Adipocyte (in vitro differentiated cells): ENCODE data around the gene TLK1.

Experiments
- DNase-seq: peaks from one replicate; pipeline ENCODE4 v3.0.0-alpha.2; 2015; ENCODE audit warnings: low read depth
- H3K27me3 ChIP-seq: replicated peaks from 2 replicates; pipeline ENCODE4 v1.7.0; 2013; ENCODE audit warnings: mild to moderate bottlenecking, low read length, moderate library complexity; ENCODE audit not compliant: control insufficient read depth, insufficient read depth
- H3K36me3 ChIP-seq: 2 replicates; pipeline ENCODE4 v1.7.0; 2013; ENCODE audit warnings: low read length, mild to moderate bottlenecking, moderate library complexity; ENCODE audit not compliant: control insufficient read depth, insufficient read depth, severe bottlenecking
- H3K4me1 ChIP-seq: 2 replicates; pipeline ENCODE4 v1.7.0; 2013; ENCODE audit warnings: mild to moderate bottlenecking, low read length, moderate library complexity; ENCODE audit not compliant: control insufficient read depth, insufficient read depth
- H3K4me3 ChIP-seq: 2 replicates; pipeline ENCODE4 v1.7.0; 2013; ENCODE audit warnings: mild to moderate bottlenecking, low read length, moderate library complexity
- H3K9ac ChIP-seq: 2 replicates; pipeline ENCODE4 v1.7.0; 2013; ENCODE audit warnings: mild to moderate bottlenecking, low read length, moderate library complexity
- H3K9me3 ChIP-seq: 2 replicates; pipeline ENCODE4 v1.7.0; 2013; ENCODE audit warnings: mild to moderate bottlenecking, low read length, moderate library complexity; ENCODE audit not compliant: control insufficient read depth

Gene TLK1

DNA sequence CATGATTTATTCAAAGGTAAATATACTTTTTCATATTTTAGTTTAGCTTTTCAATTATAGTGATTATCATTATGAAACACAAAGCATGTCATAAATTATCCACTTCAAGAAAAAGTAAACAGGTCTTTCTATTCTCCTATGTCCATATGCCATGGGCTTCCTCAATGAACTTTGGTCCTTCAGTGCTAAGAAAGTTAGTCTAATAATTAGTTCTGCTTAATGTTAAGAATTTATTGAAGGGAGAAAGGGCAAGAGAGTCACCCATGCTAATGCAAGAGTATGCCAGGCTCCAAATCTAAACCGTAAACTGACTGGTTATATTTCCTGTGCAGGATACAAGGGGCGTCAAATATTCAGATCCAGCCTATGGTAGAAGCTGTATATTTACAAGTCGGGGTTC is 135.5 kb downstream of the TLK1 start:
- no peak overlapping the region for H3K9ac ChIP-seq
- no peaks in the 10 kb centered on the region for H3K9me3 ChIP-seq
- peaks cover 15% of the 10 kb centered on the region for H3K4me1 ChIP-seq
- no peaks in the 10 kb centered on the region for H3K27me3 ChIP-seq
- H3K36me3 ChIP-seq, result peaks cover 44% of the 10 kb centered on the region
- no peak for DNase-seq
- no peak overlapping the region for H3K4me3 ChIP-seq

DNA sequence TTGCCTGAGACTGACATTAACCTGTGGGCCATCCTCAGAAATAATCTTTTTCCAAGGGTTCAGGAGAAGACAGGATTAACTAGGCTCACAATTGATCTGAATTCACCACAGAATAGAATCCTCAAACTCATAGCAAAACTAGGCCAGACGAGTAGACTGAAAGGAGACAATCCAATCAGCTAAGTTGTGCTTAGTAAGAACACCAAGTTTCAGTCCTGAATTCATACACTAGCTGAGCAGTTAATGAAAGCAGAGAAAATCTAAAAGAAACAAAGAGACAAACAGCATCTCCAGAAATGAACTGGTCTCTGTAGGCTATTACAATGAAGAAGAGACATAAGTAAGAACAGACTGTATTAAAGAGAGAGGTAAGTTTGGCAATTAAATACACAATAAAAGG is 142.2 kb downstream of the TLK1 start:
- Histone ChIP-seq H3K27me3 (no peaks in the 10 kb centered on the region), H3K4me3 (no peak overlapping the region), H3K36me3 (peaks cover 20% of the 10 kb centered on the region), H3K9me3 (no peaks in the 10 kb centered on the region), H3K9ac (no peak overlapping the region), H3K4me1 (peaks cover 31% of the 10 kb centered on the region)
- DNase-seq, result no peak

DNA sequence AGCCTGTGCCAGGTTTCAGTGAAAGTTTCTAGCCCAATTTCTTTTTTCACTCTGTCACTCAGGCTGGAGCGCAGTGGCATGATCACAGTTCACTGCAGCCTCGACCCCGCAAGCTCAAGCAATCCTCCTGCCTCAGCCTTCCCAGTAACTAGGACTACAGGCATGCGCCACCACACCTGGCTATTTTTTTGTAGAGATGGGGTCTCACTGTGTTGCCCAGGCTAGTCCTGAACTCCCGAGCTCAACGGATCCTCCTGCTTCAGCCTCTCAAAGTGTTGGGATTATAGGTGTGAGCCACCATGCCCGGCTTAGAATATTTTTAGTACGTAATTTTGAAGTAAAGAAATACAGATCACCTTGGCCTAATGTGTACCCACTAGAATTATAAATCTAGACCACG is 144.6 kb downstream of the TLK1 start:
- no peaks in the 10 kb centered on the region for H3K27me3 ChIP-seq
- H3K4me3 ChIP-seq, result no peak overlapping the region
- no peak overlapping the region for H3K9ac ChIP-seq
- no peaks in the 10 kb centered on the region for H3K9me3 ChIP-seq
- peaks cover 20% of the 10 kb centered on the region for H3K36me3 ChIP-seq
- peaks cover 23% of the 10 kb centered on the region for H3K4me1 ChIP-seq
- no peak for DNase-seq

DNA sequence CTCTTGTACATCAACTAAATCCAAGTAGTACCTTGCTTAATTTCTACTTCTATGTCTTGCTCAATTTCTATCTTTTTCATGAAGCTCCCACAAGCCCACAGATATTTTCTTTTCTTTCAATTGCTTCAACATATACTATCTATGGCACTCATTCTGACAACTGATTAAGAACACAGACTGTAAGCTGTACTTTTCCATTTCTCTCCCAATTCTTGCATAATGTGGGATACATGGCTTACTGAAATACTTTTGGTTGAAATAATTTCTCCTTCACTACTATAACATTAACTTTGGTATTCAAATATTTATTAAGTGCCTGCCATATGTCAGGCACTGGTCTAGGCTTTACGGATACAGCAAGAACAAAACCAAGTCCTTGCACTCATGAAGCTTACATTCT is 146.8 kb downstream of the TLK1 start:
- Histone ChIP-seq H3K9ac (no peak overlapping the region), H3K4me1 (peaks cover 17% of the 10 kb centered on the region), H3K9me3 (no peaks in the 10 kb centered on the region), H3K4me3 (no peak overlapping the region), H3K36me3 (peaks cover 35% of the 10 kb centered on the region), H3K27me3 (no peaks in the 10 kb centered on the region)
- DNase-seq, result peak; percentile 8

DNA sequence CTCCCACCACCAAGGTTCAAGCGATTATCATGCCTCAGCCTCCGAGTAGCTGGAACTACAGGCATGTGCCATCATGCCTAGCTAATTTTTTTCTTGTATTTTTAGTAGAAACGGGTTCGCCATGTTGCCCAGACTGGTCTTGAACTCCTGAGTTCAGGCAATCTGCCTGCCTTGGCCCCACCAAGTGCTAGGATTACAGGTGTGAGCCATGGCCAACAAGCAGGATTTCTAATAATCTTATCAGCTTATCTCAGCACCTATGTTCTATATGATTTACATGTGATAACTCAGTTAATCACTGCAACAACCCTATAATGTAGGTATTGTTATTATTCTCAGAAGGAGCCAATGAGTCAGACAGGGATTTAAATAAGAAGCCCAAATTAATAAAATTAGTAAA is 151.3 kb downstream of the TLK1 start:
- DNase-seq, result no peak
- Histone ChIP-seq H3K9me3 (no peaks in the 10 kb centered on the region), H3K36me3 (peaks cover 61% of the 10 kb centered on the region)

DNA sequence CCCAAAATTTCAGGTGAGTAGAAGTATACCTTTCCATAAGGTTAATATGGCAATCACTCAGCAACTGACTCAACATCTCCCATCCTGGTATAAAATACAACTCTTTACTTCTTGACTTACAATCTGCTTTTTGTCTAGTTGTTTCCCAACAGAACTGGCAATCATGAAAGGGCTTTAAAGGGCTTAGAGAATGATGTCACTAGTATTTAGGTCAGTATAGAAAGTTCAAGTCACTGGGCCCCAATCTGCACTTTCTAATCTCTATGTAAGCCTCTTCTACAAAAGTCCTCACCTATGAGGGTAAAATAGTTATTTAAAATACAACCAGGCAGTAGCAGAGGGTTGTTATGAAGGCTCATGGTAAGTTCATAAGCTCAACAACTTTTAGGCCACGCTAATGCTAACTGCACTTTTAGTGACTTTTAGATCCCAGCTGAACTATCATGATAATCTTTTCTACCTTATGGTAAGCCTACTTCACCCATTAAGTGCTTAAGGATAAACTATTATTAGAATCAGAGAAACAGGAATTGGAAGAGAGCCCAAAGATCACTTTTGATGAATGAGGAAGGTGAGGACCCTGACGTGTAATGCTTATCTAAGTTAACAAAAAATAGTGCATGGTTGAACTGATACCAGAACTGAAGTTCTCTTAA is 152.0 kb downstream of the TLK1 start:
- Histone ChIP-seq H3K27me3 (no peaks in the 10 kb centered on the region), H3K4me1 (peaks cover 2% of the 10 kb centered on the region), H3K36me3 (peaks cover 62% of the 10 kb centered on the region), H3K9me3 (no peaks in the 10 kb centered on the region), H3K9ac (no peak overlapping the region), H3K4me3 (no peak overlapping the region)
- peak; percentile 36 for DNase-seq

More for the DNA sequence above, 151.3 kb downstream of the TLK1 start:
- no peak overlapping the region for H3K4me3 ChIP-seq
- no peaks in the 10 kb centered on the region for H3K27me3 ChIP-seq
- no peak overlapping the region for H3K9ac ChIP-seq
- peaks cover 5% of the 10 kb centered on the region for H3K4me1 ChIP-seq

DNA sequence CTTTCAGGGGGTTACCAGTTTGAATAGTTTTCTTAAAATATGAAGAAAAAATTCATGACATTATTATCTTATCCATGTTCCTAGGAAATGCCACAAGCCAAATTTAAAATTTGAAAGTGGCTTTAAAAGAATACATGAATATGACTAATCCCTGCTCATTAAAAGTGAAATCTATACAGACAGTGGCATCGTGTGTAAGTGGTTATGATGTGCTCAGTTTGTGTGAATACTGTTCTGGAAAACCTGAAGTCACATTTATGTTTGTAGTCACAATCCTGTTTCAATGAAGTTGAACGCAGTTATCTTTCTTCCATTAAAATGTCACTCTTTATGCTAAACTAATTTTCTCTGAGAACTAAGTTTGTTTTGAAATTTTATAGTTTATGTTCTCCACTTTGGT is 155.9 kb downstream of the TLK1 start:
- no peaks in the 10 kb centered on the region for H3K9me3 ChIP-seq
- H3K9ac ChIP-seq, result no peak overlapping the region
- no peak for DNase-seq
- no peaks in the 10 kb centered on the region for H3K4me1 ChIP-seq
- H3K4me3 ChIP-seq, result no peak overlapping the region
- H3K36me3 ChIP-seq, result peaks cover 64% of the 10 kb centered on the region
- H3K27me3 ChIP-seq, result no peaks in the 10 kb centered on the region

DNA sequence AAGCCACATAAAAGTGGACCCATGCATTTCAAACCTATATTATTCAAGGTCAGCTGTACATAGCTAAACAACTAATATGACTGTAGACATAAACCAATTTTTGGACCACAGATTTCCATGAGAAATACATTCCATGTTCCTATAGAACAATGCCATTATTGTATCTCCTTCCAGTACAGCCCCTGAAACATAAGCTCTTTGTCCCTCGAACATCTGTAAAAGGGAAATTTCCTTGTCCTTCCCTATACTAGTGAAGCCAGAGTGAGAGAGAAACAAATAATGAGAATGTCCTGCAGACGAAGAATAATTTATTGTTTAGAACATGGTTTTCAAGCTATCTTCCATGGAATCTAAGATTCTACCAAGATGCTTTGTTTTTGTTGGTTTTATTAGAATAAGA is 156.3 kb downstream of the TLK1 start:
- H3K36me3 ChIP-seq, result peaks cover 60% of the 10 kb centered on the region
- no peak overlapping the region for H3K9ac ChIP-seq
- DNase-seq, result no peak
- no peak overlapping the region for H3K4me3 ChIP-seq
- no peaks in the 10 kb centered on the region for H3K27me3 ChIP-seq
- H3K9me3 ChIP-seq, result no peaks in the 10 kb centered on the region
- no peaks in the 10 kb centered on the region for H3K4me1 ChIP-seq

DNA sequence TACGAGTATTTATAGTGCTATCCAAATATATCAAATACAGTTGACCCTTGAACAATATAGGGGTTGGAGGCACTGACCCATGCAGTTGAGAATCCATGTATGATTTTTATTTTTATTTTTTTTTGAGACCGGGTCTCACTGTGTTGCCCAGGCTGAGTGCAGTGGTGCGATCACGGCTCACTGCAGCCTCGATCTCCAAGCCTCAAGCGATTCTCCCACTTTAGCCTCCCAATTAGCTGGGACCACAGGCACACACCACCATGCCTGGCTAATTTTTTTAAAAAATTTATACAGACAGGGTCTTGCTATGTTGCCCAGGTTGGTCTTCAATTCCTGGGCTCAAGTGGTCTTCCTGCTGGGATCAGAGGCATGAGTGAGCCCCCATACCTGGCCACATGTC is 161.0 kb downstream of the TLK1 start:
- no peak overlapping the region for H3K9ac ChIP-seq
- no peaks in the 10 kb centered on the region for H3K9me3 ChIP-seq
- DNase-seq, result no peak
- no peaks in the 10 kb centered on the region for H3K4me1 ChIP-seq
- no peak overlapping the region for H3K4me3 ChIP-seq
- no peaks in the 10 kb centered on the region for H3K27me3 ChIP-seq
- H3K36me3 ChIP-seq, result peaks cover 57% of the 10 kb centered on the region

DNA sequence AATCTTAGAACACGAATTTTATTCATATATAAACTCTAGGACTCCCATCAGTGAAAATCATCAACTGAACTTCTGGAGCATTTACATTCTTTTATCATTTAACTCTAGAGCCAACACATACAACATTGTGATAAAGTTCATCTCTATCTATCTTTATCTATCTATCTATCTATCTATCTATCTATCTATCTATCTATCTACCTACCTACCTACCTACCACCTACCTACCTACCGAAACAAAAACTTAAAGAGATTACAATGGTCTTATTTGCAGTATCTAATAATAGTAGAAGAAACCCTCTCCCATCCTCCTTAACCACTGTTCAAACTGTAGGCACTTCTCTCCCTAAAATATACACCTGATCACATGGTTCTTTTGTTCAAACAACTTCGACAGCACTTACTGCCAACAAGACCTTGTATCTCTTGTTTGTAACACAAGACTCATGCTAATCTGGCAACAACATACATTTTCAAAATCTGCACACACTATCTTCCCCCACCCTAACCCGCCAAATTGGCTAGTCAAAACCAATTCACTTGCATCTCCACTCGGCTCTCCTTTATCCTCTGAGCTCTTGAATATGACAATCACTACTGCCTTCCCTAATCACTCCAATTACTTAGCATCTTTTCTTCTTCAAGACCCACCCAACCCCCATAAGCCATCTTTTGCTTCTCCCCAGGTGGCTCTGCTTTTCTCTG is 162.6 kb downstream of the TLK1 start:
- H3K36me3 ChIP-seq, result peaks cover 52% of the 10 kb centered on the region
- no peak for DNase-seq
- no peaks in the 10 kb centered on the region for H3K4me1 ChIP-seq
- H3K4me3 ChIP-seq, result no peak overlapping the region
- H3K9me3 ChIP-seq, result no peaks in the 10 kb centered on the region
- H3K27me3 ChIP-seq, result no peaks in the 10 kb centered on the region
- no peak overlapping the region for H3K9ac ChIP-seq

DNA sequence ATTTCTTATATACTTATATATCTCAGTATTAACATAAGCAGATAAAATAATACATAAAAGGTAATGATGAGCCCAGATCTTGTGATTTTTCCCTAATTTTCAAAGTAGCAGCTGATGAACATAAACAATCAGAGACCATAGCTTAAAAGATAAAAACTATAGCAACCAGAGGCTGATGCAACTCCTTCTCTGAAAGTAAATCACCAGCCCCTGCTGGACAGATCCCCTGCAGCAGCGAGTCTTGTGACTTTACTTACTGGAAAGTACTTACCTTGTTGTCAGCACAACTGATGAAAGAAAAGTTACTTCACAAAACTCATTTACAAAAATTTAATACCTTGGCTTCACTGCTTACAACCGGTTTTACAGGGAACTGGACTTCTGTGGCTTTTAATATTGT is 164.4 kb downstream of the TLK1 start:
- no peaks in the 10 kb centered on the region for H3K27me3 ChIP-seq
- peaks cover 61% of the 10 kb centered on the region for H3K36me3 ChIP-seq
- no peak overlapping the region for H3K4me3 ChIP-seq
- H3K9me3 ChIP-seq, result no peaks in the 10 kb centered on the region
- no peak overlapping the region for H3K9ac ChIP-seq
- peak; percentile 66 for DNase-seq
- no peaks in the 10 kb centered on the region for H3K4me1 ChIP-seq
